SIG-M5 (cell line): ENCODE data around the gene CYSTM1.
"Not testable (repeated sequence)": the region's sequence is repeated elsewhere in the genome, so short reads cannot be mapped to it uniquely, and the experiment has no call there.

Source experiments
- DNase-seq: peaks from one replicate; lab custom pipeline; 2025; lab: John Stamatoyannopoulos, UW

CYSTM1 gene

DNA sequence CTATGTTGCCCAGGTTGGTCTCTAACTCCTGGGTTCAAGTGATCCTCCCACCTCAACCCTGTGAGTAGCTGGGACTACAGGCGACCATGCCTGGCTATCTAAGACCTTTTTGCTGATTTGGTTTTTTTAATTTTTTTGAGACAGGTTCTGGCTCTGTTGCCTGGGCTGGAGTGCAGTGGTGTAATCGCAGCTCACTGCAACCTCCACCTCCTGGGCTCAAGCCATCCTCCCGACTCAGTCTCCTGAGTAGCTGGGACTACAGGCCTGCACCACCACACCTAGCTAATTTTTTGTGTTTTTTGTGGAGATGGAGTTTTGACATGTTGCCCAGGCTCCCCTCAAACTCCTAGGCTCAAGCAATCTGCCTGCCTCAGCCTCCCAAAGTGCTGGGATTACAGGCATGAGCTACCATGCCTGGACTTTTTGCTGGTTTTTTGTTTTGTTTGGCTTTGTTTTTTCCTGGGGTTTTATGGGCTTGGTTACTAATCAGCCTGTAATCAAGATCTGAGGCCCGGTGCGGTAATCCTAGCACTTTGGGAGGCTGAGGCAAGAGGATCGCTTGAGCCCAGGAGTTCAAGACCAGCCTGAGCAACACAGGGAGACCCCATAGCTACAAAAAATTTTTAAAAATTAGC lies 3.6 kb downstream of the CYSTM1 start:
- no peak for DNase-seq

DNA sequence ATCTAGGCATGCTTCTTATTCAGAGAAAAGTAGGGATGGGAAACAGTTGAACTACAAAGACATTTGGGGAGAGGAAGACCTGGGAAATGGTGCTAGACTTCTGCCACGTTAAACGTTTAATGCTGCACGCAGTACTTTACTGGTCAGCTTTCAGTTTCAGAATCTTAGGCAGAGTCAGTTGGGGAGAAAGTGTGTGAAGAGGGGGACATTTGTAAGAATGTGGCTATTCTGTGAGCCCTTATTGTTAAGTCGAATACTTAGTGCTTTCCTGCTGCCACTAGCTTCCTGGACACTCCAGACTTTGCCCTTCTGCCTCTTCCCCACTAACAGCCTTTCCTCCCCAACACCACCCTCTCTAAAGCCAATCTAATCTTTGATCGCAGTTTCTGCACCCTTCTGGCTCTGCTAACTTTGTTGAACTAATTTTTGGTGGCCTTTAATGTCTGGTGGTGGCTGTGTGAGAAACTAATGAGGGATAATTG lies 6.1 kb downstream of the CYSTM1 start:
- no peak for DNase-seq

DNA sequence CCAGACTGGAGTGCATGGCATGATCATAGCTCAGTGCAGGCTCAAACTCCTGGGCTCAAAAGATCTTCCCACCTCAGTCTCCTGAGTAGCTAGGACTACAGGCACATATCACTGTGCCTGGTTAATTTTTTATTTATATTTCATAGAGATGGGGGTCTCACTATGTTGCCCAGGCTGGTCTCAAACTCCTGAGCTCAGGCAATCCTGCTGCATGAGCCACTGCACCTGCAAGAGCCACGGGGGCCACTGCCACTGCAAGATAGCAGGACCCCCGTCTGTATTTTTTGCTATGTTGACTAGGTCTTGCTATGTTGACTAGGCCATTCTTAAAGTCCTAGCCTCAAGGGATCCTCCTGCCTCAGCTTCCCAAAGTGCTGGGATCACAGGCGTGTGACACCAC lies 6.5 kb downstream of the CYSTM1 start:
- DNase-seq: no peak

DNA sequence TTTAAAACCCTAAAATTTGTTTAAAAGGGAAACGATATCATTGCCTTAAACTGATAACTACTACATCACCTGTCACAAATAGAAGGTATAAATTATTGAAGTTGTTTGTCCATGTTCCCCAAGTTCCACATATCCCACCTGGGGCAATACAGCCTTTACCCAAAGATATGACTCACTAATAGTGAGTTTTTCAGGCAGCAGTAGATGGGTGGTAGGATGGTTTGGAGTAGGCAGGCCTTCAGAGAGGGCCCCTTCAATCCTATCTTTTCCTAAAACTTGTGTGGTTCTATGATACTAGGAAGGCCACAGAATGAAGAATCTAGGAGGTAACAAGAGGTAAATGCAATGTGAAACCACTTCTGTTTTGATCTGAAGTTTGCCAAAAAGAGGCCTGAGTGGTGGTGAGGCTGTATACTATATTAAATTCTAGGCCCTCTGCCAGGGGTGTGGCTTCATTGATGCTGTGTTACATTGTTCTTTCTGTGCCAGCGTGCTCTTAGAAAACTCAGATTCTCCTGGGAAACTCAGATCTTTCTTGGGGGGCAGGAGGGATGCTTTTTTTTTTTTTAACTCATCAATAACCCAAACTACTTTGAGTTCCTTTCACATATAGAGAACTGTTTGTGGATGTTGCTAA lies 7.2 kb downstream of the CYSTM1 start:
- no peak for DNase-seq

- DNase-seq: no peak
Measured at GRCh38 chr5:140182803-140183367, 7.9 kb downstream of the CYSTM1 start.

DNA sequence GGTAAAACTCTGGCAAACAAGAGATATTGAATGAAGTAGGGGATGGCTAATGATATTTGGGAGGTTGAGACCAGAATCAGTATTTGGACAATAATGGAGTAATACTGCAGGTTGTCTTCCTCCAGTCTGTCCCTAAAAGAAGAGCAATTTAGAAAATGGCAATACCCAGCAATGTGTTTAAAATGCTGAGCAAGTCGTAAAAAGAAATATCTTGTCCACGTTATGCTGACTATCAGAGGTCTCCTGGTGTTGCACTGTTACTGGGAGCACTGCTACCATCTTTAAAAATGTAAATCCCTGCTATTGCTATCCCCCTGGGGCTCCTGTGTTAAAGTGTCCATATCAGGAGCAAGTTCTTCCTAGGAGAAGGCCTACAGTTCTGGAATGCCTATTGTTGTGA lies 10.4 kb downstream of the CYSTM1 start:
- no peak for DNase-seq

DNA sequence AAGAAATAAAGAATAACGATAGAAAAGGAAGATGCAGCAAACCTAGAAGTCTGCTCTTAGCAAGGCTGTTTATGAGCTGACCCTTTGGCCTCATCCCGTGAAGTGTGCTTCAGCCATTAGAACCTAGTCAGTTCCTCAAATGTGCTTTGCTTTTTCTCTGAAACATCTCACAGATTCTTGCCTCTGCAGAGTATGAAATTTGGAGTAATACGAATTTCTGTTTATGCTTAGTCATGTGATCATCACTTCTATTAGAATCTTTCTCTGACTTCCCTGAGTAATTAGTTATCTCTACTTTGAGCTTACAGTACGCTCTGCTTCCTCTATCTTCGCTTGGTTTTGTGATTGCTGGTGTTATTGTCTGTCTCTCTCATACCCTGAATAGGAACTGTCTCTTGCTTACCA lies 11.3 kb downstream of the CYSTM1 start:
- DNase-seq: no peak

- DNase-seq: no peak
Measured at GRCh38 chr5:140189253-140189652, 14.3 kb downstream of the CYSTM1 start.

- DNase-seq: no peak
Measured at GRCh38 chr5:140189977-140190871, 15.2 kb downstream of the CYSTM1 start.

DNA sequence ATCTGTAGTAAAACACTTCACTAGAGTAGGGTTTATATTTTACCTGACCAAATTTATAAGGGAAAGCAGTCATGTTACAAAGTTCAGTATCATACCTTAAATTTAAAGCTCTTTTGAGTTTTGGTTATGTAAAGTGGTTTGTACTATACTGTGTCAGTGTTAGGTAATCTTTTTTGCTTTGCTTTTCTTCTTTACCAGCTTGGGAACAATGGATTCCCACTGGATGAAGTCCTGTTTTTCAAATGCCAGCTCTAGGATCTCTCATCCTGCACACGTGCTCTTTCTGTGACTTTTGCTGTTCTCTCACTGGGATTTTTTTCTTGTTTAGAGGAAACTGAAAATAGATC lies 15.9 kb downstream of the CYSTM1 start:
- DNase-seq: no peak

GRCh38 chr5:140192715-140193430 lies 17.9 kb downstream of the CYSTM1 start:
- DNase-seq: no peak

- no peak for DNase-seq
Measured at GRCh38 chr5:140194662-140195061, 19.7 kb downstream of the CYSTM1 start.

DNA sequence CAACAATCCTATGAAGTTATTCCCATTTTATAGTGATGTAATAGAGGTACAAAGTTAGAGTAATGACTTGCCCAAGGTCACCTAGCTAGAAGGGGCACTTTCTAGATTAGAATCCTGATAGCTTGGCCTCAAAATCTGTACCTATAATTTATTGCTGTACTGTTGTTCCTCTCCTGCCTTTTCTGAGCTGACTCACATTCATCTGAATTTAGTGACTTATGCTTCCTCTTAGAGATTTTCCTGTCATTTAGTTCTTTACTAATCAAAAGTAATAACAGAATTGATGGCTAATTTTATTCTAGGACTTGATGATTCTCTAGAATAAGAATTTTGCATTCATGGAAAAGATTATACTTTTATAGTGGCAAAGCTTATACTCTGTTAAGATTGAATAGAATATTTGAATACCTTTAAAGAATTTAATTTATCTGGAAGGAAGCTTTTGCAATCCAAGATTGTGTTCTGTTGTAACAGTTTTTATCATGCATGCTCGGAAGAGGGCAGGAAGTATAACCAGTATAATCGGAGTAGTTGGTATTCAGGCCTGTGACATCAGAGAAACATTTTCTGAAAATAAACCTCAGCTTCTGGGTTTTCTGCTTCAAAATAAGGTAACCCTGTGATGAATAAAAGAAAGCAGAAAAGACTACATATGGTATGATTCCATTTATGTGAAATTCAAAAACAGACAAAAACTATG lies 21.3 kb downstream of the CYSTM1 start:
- DNase-seq: no peak

DNA sequence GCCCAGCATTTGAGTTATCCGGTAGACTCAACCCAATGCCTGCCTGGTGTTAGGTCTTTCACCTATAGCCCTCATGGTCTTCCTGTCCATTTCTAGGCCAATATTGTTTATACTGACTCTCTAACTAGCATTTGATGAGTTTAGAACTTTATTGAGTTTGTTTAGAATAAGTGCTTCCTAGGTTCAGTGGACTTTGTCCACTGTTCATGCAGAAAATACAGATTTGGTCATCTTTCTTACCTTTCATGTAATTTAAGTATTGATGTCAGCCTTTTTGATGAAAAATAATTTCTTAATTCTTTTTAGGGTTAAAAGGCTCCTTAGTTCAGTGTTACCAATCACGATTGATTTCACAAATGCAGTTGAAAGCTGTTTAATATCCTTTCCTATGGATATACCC lies 22.0 kb downstream of the CYSTM1 start:
- no peak for DNase-seq

DNA sequence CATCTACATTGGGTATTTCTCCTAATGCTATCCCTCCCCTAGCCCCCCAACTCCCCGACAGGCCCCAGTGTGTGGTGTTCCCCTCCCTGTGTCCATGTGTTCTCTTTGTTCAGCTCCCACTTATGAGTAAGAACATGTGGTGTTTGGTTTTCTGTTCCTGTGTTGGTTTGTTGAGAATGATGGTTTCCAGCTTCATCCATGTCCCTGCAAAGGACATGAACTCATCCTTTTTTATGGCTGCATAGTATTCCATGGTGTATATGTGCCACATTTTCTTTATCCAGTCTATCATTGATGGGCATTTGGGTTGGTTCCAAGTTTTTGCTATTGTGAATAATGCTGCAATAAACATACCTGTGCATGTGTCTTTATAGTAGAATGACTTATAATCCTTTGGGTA lies 23.9 kb downstream of the CYSTM1 start:
- not testable (repeated sequence) for DNase-seq

- no peak for DNase-seq
Measured at GRCh38 chr5:140202078-140202477, 27.1 kb downstream of the CYSTM1 start.

- DNase-seq: no peak
Measured at GRCh38 chr5:140202610-140203009, 27.6 kb downstream of the CYSTM1 start.

DNA sequence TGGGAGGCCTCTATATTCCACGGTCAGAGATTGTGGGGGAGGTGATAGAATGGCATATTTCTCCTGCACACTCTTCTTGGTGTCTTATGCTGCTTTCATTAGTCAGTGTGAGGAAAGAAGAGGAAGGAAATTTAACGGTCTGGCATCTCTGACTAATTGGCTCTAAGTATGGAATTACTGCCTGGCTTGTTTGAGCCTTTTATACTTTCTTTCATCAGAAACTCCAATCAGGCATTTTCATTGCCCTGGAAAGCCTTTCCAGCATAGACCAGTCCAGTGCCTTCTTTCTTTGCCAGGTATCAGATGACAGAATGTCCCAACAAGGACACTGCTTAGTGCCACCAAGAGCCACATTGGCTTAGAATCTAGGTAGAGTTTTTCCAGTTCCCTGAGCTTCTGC lies 30.2 kb downstream of the CYSTM1 start:
- DNase-seq: no peak

GRCh38 chr5:140205952-140206351 lies 31.0 kb downstream of the CYSTM1 start:
- no peak for DNase-seq

DNA sequence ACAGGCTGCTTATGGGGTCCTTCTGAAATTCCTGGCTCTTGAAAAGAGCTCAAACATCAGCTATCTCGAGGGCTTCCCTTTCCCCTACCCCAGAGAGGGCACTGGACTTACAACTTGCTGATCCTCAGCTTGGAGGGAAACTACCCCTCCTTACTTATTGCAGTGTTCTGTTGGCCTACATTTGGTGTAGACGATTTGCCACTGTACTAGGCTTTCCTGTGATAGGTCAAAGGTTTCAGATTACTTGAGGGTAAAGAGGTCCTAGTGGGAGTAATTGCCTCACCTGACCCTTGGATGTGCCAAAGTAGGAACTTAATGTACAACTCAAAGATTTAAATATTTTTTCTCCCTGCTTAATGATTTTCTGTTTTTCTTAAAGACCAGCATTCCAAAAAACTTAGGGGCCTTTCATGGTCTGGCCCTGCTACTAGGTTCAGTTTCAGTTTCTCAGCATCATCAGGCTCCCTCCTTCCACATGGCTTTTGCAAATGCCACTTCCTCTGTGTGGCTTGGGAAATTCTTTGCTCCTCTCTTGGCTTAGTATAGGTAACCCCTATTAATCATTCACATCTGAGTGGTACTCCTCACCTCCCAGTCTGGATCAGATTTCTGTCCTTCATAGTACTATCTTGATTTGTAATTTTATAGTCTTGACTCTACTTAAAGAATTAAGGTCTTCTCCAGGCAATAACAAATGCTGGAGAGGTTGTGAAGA lies 32.4 kb downstream of the CYSTM1 start:
- DNase-seq: no peak

DNA sequence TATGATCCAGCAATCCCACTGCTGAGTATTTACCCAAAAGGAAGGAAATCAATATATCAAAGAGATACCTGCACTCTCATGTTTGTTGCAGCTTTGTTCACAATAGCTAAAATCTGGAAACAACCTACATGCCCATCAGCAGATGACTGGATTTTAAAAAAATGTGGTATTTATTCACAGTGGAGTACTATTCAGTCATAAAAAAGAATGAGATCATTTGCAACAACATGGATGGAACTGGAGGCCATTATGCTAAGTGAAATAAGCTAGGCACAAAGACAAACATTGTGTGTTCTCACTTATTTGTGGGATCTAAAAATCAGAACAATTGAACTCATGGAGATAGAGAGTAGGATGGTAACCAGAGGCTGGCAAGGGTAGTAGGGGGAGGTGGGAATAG lies 33.1 kb downstream of the CYSTM1 start:
- DNase-seq: no peak
